ENCODE data around the gene PPIL1.

DNA sequence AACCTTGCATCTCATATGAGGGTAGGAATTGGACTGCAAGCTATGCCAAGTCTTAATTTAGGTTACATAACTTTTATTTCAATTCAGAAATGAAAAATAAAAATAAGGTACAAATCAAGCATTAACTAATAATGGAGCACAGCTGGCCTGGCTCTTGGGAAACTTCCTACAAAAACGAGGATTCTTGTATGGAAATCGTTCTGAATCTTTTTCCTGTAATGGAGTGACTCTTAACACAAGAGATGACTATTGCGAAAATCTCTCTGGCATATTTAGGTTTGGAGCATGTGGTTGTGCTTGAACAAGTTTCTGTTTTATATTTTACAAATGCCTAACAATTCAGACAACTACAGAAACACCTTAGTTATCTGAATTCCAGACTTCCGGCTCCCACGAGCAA, 45.9 kb upstream of the PPIL1 start:
- TF ChIP-seq, protein P1, sequence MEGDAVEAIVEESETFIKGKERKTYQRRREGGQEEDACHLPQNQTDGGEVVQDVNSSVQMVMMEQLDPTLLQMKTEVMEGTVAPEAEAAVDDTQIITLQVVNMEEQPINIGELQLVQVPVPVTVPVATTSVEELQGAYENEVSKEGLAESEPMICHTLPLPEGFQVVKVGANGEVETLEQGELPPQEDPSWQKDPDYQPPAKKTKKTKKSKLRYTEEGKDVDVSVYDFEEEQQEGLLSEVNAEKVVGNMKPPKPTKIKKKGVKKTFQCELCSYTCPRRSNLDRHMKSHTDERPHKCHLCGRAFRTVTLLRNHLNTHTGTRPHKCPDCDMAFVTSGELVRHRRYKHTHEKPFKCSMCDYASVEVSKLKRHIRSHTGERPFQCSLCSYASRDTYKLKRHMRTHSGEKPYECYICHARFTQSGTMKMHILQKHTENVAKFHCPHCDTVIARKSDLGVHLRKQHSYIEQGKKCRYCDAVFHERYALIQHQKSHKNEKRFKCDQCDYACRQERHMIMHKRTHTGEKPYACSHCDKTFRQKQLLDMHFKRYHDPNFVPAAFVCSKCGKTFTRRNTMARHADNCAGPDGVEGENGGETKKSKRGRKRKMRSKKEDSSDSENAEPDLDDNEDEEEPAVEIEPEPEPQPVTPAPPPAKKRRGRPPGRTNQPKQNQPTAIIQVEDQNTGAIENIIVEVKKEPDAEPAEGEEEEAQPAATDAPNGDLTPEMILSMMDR (IDR thresholded peaks at IDR 0.05; ENCODE audit: insufficient read depth, low read length, poor library complexity, severe bottlenecking): no peak
- TF ChIP-seq EZH2phosphoT487 (conservative IDR thresholded peaks at IDR 0.05; ENCODE audit: low read length): no peak
